Measurements from ENCODE around the gene DAB1. TPM values are rescaled to one million over a fixed set of nuclear protein-coding genes. Genes with fewer than 3 reads are reported as not detected.

The DAB1 gene
- total RNA-seq, 1 donor from 2014 or later: not detected

- no peak for DNase-seq (ENCODE audit: low read depth in 2 of 2)
These were observed 469.2 kb downstream of the DAB1 start for GRCh38 chr1:56954664-56955063.

GRCh38 chr1:56953386-56953785 is 470.5 kb downstream of the DAB1 start:
- DNase-seq (ENCODE audit: low read depth in 2 of 2): no peak

GRCh38 chr1:56952501-56952900 is 471.4 kb downstream of the DAB1 start:
- DNase-seq (ENCODE audit: low read depth in 2 of 2): no peak

- no peak for DNase-seq (ENCODE audit: low read depth in 2 of 2)
These were observed 475.3 kb downstream of the DAB1 start for GRCh38 chr1:56948403-56949023.

All from lung microvascular endothelial cell (primary cell).